GM23338 (cell line): ENCODE measurements around the gene DMTF1. TPM values are rescaled to one million over a fixed set of nuclear protein-coding genes. Genes with fewer than 3 reads are reported as not detected.

Experiments used
- ATAC-seq: fragments of 200-7000 bp; cut with Tn5 transposase; 3 replicates; pipeline ENCODE4 v1.9.1; 2020
- DNase-seq: peaks from one replicate; pipeline ENCODE4 v3.0.0-alpha.2; 2015; ENCODE audit warnings: low spot score
- H2AFZ ChIP-seq: fragments of 200-600 bp; sonication (generic); 2 replicates; pipeline ENCODE4 v1.8.0; 2016; ENCODE audit warnings: antibody characterized with exemption, mild to moderate bottlenecking, moderate library complexity
- H3F3A ChIP-seq: fragments of 200-600 bp; sonication (generic); replicated peaks from 2 replicates; pipeline ENCODE4 v1.8.0; 2017; ENCODE audit warnings: antibody characterized with exemption, mixed run types, low read depth
- H3K27ac ChIP-seq: fragments of 200-600 bp; sonication (generic); 2 replicates; pipeline ENCODE4 v1.6.1; 2016; ENCODE audit warnings: low read depth
- H3K27me3 ChIP-seq: fragments of 200-600 bp; sonication (generic); 2 replicates; pipeline ENCODE4 v1.8.0; 2016; ENCODE audit warnings: mild to moderate bottlenecking, mixed run types, moderate library complexity; ENCODE audit not compliant: insufficient read depth
- H3K36me3 ChIP-seq: fragments of 200-600 bp; sonication (generic); 2 replicates; pipeline ENCODE4 v1.8.0; 2016; ENCODE audit warnings: mild to moderate bottlenecking; ENCODE audit not compliant: insufficient read depth
- H3K4me1 ChIP-seq: fragments of 200-600 bp; sonication (generic); 2 replicates; pipeline ENCODE4 v1.8.0; 2016; ENCODE audit warnings: mild to moderate bottlenecking, moderate library complexity; ENCODE audit not compliant: insufficient read depth
- H3K4me2 ChIP-seq: fragments of 200-600 bp; sonication (generic); 2 replicates; pipeline ENCODE4 v1.7.1; 2017; ENCODE audit warnings: mixed run types
- H3K4me3 ChIP-seq: fragments of 200-600 bp; sonication (generic); 2 replicates; pipeline ENCODE4 v1.6.1; 2016; ENCODE audit warnings: mixed run types
- H3K79me2 ChIP-seq: fragments of 200-600 bp; sonication (generic); replicated peaks from 2 replicates; pipeline ENCODE4 v1.8.0; 2017; ENCODE audit warnings: mild to moderate bottlenecking; ENCODE audit not compliant: insufficient read depth
- H3K9me2 ChIP-seq: fragments of 200-600 bp; sonication (generic); 2 replicates; pipeline ENCODE4 v1.8.0; 2017; ENCODE audit not compliant: insufficient read depth
- H4K20me1 ChIP-seq: fragments of 200-600 bp; sonication (generic); replicated peaks from 2 replicates; pipeline ENCODE4 v1.8.0; 2017; ENCODE audit warnings: mild to moderate bottlenecking; ENCODE audit not compliant: insufficient read depth
- H3K27ac Mint-ChIP-seq: 2 replicates; pipeline ENCODE4 v1.8.0; 2020; ENCODE audit warnings: inconsistent platforms, mild to moderate bottlenecking, moderate library complexity, mixed read lengths
- H3K27me3 Mint-ChIP-seq: 3 replicates; pipeline ENCODE4 v1.8.0; 2022; ENCODE audit warnings: low read depth, mild to moderate bottlenecking, moderate library complexity, mixed read lengths, inconsistent platforms; ENCODE audit not compliant: insufficient read depth, poor library complexity
- H3K36me3 Mint-ChIP-seq: 3 replicates; pipeline ENCODE4 v1.8.0; 2021; ENCODE audit warnings: low read depth, mild to moderate bottlenecking, inconsistent platforms, moderate library complexity, mixed read lengths
- H3K4me1 Mint-ChIP-seq: 3 replicates; pipeline ENCODE4 v1.8.0; 2020; ENCODE audit warnings: mild to moderate bottlenecking, inconsistent platforms, mixed read lengths
- H3K4me3 Mint-ChIP-seq: 3 replicates; pipeline ENCODE4 v1.8.0; 2021; ENCODE audit warnings: moderate library complexity, mild to moderate bottlenecking, inconsistent platforms, mixed read lengths
- H3K9me3 Mint-ChIP-seq: 3 replicates; pipeline ENCODE4 v1.8.0; 2020; ENCODE audit warnings: moderate library complexity, mild to moderate bottlenecking, inconsistent platforms, mixed read lengths
- CREB1 ChIP-seq: fragments of 250-450 bp; sonication (Bioruptor Pico); IDR thresholded peaks from 2 replicates; pipeline ENCODE4 v1.5.0; 2020; ENCODE audit warnings: low read depth, mild to moderate bottlenecking, moderate library complexity
- CTCF ChIP-seq, 2 experiments: fragments of 200-600 bp in 1 of 2; sonication (generic) in 1 of 2; conservative IDR thresholded peaks; 2 replicates each; pipeline versions ENCODE4 v1.5.1 to v1.6.1; 2016 to 2017; ENCODE audit warnings: antibody characterized with exemption in 2 of 2, low read depth in 2 of 2, mild to moderate bottlenecking in 2 of 2, moderate library complexity in 1 of 2
- EZH2phosphoT487 ChIP-seq: fragments of 200-600 bp; sonication (generic); IDR thresholded peaks from one replicate; pipeline ENCODE4 v1.8.1; 2018; ENCODE audit warnings: antibody characterized with exemption; ENCODE audit not compliant: unreplicated experiment
- POLR2AphosphoS5 ChIP-seq: IDR thresholded peaks from 2 replicates; pipeline ENCODE4 v1.6.1; 2016; ENCODE audit warnings: antibody characterized with exemption, low read depth
- STAT1 ChIP-seq: IDR thresholded peaks from one replicate; pipeline ENCODE4 v1.6.1; 2016; ENCODE audit warnings: antibody characterized with exemption; ENCODE audit not compliant: unreplicated experiment
- ZNF114 ChIP-seq: fragments of 250-450 bp; sonication (Bioruptor Pico); IDR thresholded peaks from 2 replicates; pipeline ENCODE4 v1.5.0; 2020; ENCODE audit warnings: mild to moderate bottlenecking, moderate library complexity
- ZNF331 ChIP-seq: fragments of 250-450 bp; sonication (Bioruptor Pico); IDR thresholded peaks from 2 replicates; pipeline ENCODE4 v1.5.0; 2020; ENCODE audit warnings: low read depth, mild to moderate bottlenecking, moderate library complexity
- ZNF462 ChIP-seq: fragments of 250-450 bp; sonication (Bioruptor Pico); IDR thresholded peaks from 2 replicates; pipeline ENCODE4 v1.5.0; 2020; ENCODE audit warnings: mild to moderate bottlenecking, moderate library complexity
- polyA plus RNA-seq: library from polyadenylated mRNA; unstranded; fragments of >200 nt; fragmentation: Nextera tagmentation; extraction: Ambion mirVana; gene quantifications from 2 replicates; pipeline ENCODE4 v1.2.1, GENCODE V29; 2016
- total RNA-seq: library from RNA; depleted of rRNA; stranded (reverse); fragments of >200 nt; shearing (Covaris generic); gene quantifications from 2 replicates; pipeline ENCODE4 v1.2.3, GENCODE V29; 2014

DMTF1 gene
- total and polyA plus RNA-seq, 2 experiments from 2014 or later: 60.4 to 114 TPM

- Histone ChIP-seq H3K4me2 (no peak overlapping the region), H4K20me1 (no peaks in the 10 kb centered on the region), H3K4me3 (no peak overlapping the region), H2AFZ (no peak overlapping the region), H3K36me3 (no peaks in the 10 kb centered on the region), H3K4me1 (no peaks in the 10 kb centered on the region), H3K27ac (no peak overlapping the region), H3F3A (no peaks in the 10 kb centered on the region), H3K79me2 (peaks cover 11% of the 10 kb centered on the region), H3K9me2 (no peaks in the 10 kb centered on the region; the same call in 1 of the 2 replicates), H3K27me3 (no peaks in the 10 kb centered on the region)
- no peak overlapping the region for H3K27ac Mint-ChIP-seq
- H3K36me3 Mint-ChIP-seq: peaks cover 5% of the 10 kb centered on the region; the same call in 2 of the 3 replicates
- H3K27me3 Mint-ChIP-seq: peaks cover 11% of the 10 kb centered on the region
- peak; percentile 65 for DNase-seq
- no peak for ATAC-seq
- 0 out of 3 replicates have a peak, but pooled peaks cover 3% of the 10 kb centered on the region for H3K9me3 Mint-ChIP-seq
- peaks cover 3% of the 10 kb centered on the region for H3K4me1 Mint-ChIP-seq
- no peak overlapping the region for H3K4me3 Mint-ChIP-seq
- TF ChIP-seq STAT1: no peak
- TF ChIP-seq CTCF (conservative IDR thresholded peaks at IDR 0.05; ENCODE audit: low read depth in 2 of 2): peak; percentile 61 to 75
Measured at GRCh38 chr7:87148332-87148955, 3.8 kb upstream of the DMTF1 start.

GRCh38 chr7:87151002-87151728, 1.1 kb upstream of the DMTF1 start:
- 0 out of 2 replicates have a peak, but pooled peaks cover 8% of the 10 kb centered on the region for H3K4me1 ChIP-seq
- no peaks in the 10 kb centered on the region for H3F3A ChIP-seq
- Mint-ChIP-seq H3K36me3 (peaks cover 21% of the 10 kb centered on the region), H3K27ac (peak overlapping the region; percentile 100), H3K4me1 (peaks cover 19% of the 10 kb centered on the region), H3K9me3 (0 out of 3 replicates have a peak, but pooled peaks cover 3% of the 10 kb centered on the region), H3K4me3 (peak overlapping the region; percentile 94), H3K27me3 (peaks cover 11% of the 10 kb centered on the region)
- ATAC-seq (no peak), DNase-seq (no peak)
- H3K9me2 ChIP-seq: no peaks in the 10 kb centered on the region
- peak overlapping the region; percentile 88 for H3K4me2 ChIP-seq
- H4K20me1 ChIP-seq: peaks cover 19% of the 10 kb centered on the region
- H2AFZ ChIP-seq: peak overlapping the region; percentile 70; the same call in 1 of the 2 replicates
- H3K27ac ChIP-seq: peak overlapping the region; percentile 99
- peaks cover 38% of the 10 kb centered on the region for H3K79me2 ChIP-seq
- TF ChIP-seq ZNF331 (CRISPR knock-in tag) (no peak), POLR2AphosphoS5 (no peak), CREB1 (CRISPR knock-in tag) (no peak), ZNF462 (CRISPR knock-in tag) (no peak), EZH2phosphoT487 (no peak), STAT1 (no peak), ZNF114 (CRISPR knock-in tag) (no peak)
- H3K36me3 ChIP-seq: no peaks in the 10 kb centered on the region
- H3K4me3 ChIP-seq: peak overlapping the region; percentile 84
- H3K27me3 ChIP-seq: no peaks in the 10 kb centered on the region
